HEK293 (cell line): ENCODE measurements around the gene IFT122.
A peak's percentile ranks its signal among the peaks of the same experiment; 100 is the strongest.

Source experiments
- CTCF ChIA-PET: fragments of 350-600 bp; formaldehyde crosslinking; extraction: SDS; loops from one replicate; lab custom pipeline; 2021; ENCODE audit warnings: antibody characterized with exemption; lab: Yijun Ruan, JAX
- POLR2A ChIA-PET: fragments of 300-600 bp; formaldehyde crosslinking; extraction: SDS; loops from one replicate; lab custom pipeline; 2020; ENCODE audit warnings: antibody characterized with exemption, inconsistent platforms; lab: Yijun Ruan, JAX
- H3K27ac ChIP-seq: fragments of 200-500 bp; sonication (Bioruptor generic); 2 replicates; pipeline ENCODE4 v1.5.1; 2014; ENCODE audit warnings: low read depth, low read length, control low read depth, inconsistent platforms; ENCODE audit errors: extremely low read depth
- H3K36me3 ChIP-seq, 2 experiments: fragments of 200-500 bp in 1 of 2; sonication (Bioruptor generic) in 1 of 2; 1 replicate in 1 of 2; 2 replicates in 1 of 2; pipeline ENCODE4 v1.5.1; 2014 to 2017; ENCODE audit warnings: inconsistent platforms in 2 of 2, low read length in 2 of 2; ENCODE audit not compliant: control insufficient read depth in 2 of 2, insufficient read depth in 1 of 2
- H3K4me1 ChIP-seq: fragments of 200-500 bp; sonication (Bioruptor generic); 2 replicates; pipeline ENCODE4 v1.5.1; 2014; ENCODE audit warnings: mild to moderate bottlenecking, low read length, inconsistent platforms; ENCODE audit not compliant: control insufficient read depth, insufficient read depth
- H3K4me3 ChIP-seq: 2 replicates; pipeline ENCODE4 v1.5.1; 2011; ENCODE audit warnings: low read depth, mild to moderate bottlenecking, control low read depth, low read length, moderate library complexity
- H3K9me3 ChIP-seq: fragments of 200-500 bp; sonication (Bioruptor generic); 2 replicates; pipeline ENCODE4 v1.5.1; 2014; ENCODE audit warnings: low read depth, low read length, inconsistent platforms; ENCODE audit not compliant: control insufficient read depth, insufficient read depth
- OSR2 ChIP-seq: fragments of 450-650 bp; formaldehyde crosslinking; IDR thresholded peaks from 2 replicates; pipeline ENCODE4 v1.5.1; 2016; ENCODE audit warnings: missing biosample characterization, missing genetic modification characterization
- ZBTB21 ChIP-seq: fragments of 450-650 bp; formaldehyde crosslinking; IDR thresholded peaks from 2 replicates; pipeline ENCODE4 v1.5.1; 2017; ENCODE audit warnings: missing biosample characterization, missing genetic modification characterization
- ZIC2 ChIP-seq: fragments of 450-650 bp; formaldehyde crosslinking; IDR thresholded peaks from 2 replicates; pipeline ENCODE4 v1.5.1; 2016; ENCODE audit warnings: missing biosample characterization, missing genetic modification characterization
- ZNF112 ChIP-seq: fragments of 450-650 bp; formaldehyde crosslinking; IDR thresholded peaks from 2 replicates; pipeline ENCODE4 v1.5.0; 2017; ENCODE audit warnings: missing biosample characterization, missing genetic modification characterization
- ZNF157 ChIP-seq: fragments of 450-650 bp; formaldehyde crosslinking; IDR thresholded peaks from 2 replicates; pipeline ENCODE4 v1.5.1; 2016; ENCODE audit warnings: missing biosample characterization, missing genetic modification characterization
- ZNF24 ChIP-seq: fragments of 450-650 bp; formaldehyde crosslinking; IDR thresholded peaks from 2 replicates; pipeline ENCODE4 v1.5.1; 2016; ENCODE audit warnings: missing biosample characterization, missing genetic modification characterization
- ZNF335 ChIP-seq: fragments of 450-650 bp; formaldehyde crosslinking; conservative IDR thresholded peaks from 2 replicates; pipeline ENCODE4 v1.5.1; 2016; ENCODE audit warnings: missing biosample characterization, missing genetic modification characterization
- ZNF37A ChIP-seq: fragments of 450-650 bp; IDR thresholded peaks from 2 replicates; pipeline ENCODE4 v1.5.1; 2018; ENCODE audit warnings: missing biosample characterization, missing genetic modification characterization
- ZNF510 ChIP-seq: fragments of 450-650 bp; formaldehyde crosslinking; IDR thresholded peaks from 2 replicates; pipeline ENCODE4 v1.5.1; 2018; ENCODE audit warnings: mild to moderate bottlenecking, missing genetic modification characterization, missing biosample characterization; ENCODE audit not compliant: insufficient replicate concordance
- ZNF610 ChIP-seq: fragments of 450-650 bp; formaldehyde crosslinking; IDR thresholded peaks from 2 replicates; pipeline ENCODE4 v1.5.1; 2016; ENCODE audit warnings: missing biosample characterization, missing genetic modification characterization, borderline replicate concordance
- ZNF626 ChIP-seq: fragments of 450-650 bp; sonication (Bioruptor Pico); formaldehyde crosslinking; IDR thresholded peaks from 2 replicates; pipeline ENCODE4 v1.5.1; 2018; ENCODE audit warnings: missing biosample characterization, missing genetic modification characterization, inconsistent platforms
- ZNF747 ChIP-seq: fragments of 450-650 bp; formaldehyde crosslinking; IDR thresholded peaks from 2 replicates; pipeline ENCODE4 v1.5.1; 2016; ENCODE audit warnings: missing biosample characterization, missing genetic modification characterization
- TF ChIP-seq, protein P1 (sequence below): fragments of 450-650 bp; formaldehyde crosslinking; IDR thresholded peaks from 2 replicates; pipeline ENCODE4 v1.5.1; 2016; ENCODE audit warnings: missing biosample characterization, missing genetic modification characterization
- TF ChIP-seq, protein P2 (sequence below): fragments of 450-650 bp; formaldehyde crosslinking; IDR thresholded peaks from 2 replicates; pipeline ENCODE4 v1.5.1; 2016; ENCODE audit warnings: missing biosample characterization, missing genetic modification characterization, low read depth
- TF ChIP-seq, protein P3 (sequence below): fragments of 450-650 bp; formaldehyde crosslinking; IDR thresholded peaks from 2 replicates; pipeline ENCODE4 v1.5.1; 2016; ENCODE audit warnings: missing biosample characterization, missing genetic modification characterization

IFT122 gene

DNA sequence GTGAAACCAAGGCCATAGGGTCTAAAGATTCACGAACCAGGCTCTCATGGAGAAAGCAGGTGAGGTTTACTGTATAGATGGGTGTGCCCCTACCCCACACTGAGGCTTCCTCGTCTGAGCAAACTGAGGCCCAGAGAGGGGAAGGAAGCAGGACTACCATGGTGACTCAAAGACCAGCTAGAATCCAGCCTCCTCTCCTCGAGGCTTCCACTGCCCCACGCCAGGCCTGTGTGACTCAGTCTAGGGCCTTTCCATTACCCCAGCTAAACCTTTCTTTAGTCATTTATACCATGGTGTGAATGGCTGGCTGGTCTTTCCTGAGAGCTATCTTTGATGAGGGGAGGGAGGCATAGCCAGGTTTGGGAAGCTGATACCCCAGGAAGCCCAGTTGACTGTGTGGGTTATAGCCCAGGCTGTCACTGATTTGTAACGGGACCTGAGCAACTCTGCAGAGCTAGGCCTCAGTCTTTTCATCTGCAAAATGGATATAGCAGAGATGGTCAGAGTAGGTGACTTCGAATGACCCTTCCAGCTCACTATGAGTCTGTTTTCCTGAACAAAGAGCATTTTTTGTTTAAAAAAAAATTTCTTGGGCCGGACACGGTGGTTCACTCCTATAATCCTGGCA is 85.4 kb downstream of the IFT122 start (continued):
- TF ChIP-seq, protein P1, sequence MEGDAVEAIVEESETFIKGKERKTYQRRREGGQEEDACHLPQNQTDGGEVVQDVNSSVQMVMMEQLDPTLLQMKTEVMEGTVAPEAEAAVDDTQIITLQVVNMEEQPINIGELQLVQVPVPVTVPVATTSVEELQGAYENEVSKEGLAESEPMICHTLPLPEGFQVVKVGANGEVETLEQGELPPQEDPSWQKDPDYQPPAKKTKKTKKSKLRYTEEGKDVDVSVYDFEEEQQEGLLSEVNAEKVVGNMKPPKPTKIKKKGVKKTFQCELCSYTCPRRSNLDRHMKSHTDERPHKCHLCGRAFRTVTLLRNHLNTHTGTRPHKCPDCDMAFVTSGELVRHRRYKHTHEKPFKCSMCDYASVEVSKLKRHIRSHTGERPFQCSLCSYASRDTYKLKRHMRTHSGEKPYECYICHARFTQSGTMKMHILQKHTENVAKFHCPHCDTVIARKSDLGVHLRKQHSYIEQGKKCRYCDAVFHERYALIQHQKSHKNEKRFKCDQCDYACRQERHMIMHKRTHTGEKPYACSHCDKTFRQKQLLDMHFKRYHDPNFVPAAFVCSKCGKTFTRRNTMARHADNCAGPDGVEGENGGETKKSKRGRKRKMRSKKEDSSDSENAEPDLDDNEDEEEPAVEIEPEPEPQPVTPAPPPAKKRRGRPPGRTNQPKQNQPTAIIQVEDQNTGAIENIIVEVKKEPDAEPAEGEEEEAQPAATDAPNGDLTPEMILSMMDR (tag by site-specific recombination), result no peak

DNA sequence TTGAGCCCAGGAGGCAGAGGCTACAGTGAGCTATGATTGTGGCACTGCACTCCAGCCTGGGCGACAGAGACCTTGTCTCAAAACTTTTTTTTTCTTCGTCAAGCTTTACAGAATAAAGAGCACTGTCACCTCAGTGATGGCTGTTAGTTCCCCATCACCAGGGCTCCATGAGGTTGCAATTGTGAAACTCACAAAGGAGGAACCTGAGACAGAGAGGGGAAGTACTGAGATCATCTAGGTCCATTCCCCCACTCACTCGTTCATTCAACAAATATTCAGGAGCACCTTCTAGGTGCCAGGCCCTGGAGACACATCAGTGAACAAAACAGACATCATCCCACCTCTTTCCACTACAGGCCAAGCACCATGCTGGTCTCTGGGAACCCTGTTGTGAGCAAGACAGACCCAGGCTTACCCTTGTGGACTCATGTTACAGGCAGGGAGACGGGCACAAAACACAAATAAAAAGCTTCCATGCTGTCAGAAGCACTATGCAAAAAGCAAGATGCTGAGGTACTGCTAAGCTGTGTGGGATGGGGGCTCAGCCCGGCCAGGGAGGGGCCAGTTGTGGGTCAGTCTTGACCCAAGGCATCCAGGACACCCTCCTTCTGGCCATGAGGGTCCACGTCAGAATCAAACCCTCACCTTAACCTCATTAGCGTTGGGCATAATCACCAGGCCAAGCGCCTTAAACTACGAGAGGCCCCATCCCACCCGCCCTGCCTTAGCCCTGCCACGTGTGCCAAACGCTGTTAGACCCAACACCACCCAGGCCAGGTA is 86.3 kb downstream of the IFT122 start:
- H3K4me1 ChIP-seq, result no peaks in the 10 kb centered on the region
- TF ChIP-seq, protein P2, sequence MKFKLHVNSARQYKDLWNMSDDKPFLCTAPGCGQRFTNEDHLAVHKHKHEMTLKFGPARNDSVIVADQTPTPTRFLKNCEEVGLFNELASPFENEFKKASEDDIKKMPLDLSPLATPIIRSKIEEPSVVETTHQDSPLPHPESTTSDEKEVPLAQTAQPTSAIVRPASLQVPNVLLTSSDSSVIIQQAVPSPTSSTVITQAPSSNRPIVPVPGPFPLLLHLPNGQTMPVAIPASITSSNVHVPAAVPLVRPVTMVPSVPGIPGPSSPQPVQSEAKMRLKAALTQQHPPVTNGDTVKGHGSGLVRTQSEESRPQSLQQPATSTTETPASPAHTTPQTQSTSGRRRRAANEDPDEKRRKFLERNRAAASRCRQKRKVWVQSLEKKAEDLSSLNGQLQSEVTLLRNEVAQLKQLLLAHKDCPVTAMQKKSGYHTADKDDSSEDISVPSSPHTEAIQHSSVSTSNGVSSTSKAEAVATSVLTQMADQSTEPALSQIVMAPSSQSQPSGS (tag by site-specific recombination), result no peak
- 0 out of 2 replicates have a peak, but pooled peaks have one; percentile 24 for TF ChIP-seq ZNF335 (tag by site-specific recombination)
- TF ChIP-seq ZIC2 (tag by site-specific recombination), result peak; percentile 74
- TF ChIP-seq, all 188 proteins: peak for 2
- no peaks in the 10 kb centered on the region for H3K36me3 ChIP-seq
- POLR2A ChIA-PET, result interaction anchor here (0.6 kb wide), 1 partner anchor 51 kb away, joined by 3 read pairs; no protein-coding TSS in a partner anchor
- H3K9me3 ChIP-seq, result no peaks in the 10 kb centered on the region
- H3K27ac ChIP-seq, result no peak overlapping the region
- no peak overlapping the region for H3K4me3 ChIP-seq
- CTCF ChIA-PET, result interaction anchor here (0.9 kb wide), 1 partner anchor 15 kb away, joined by 3 read pairs; no protein-coding TSS in a partner anchor

DNA sequence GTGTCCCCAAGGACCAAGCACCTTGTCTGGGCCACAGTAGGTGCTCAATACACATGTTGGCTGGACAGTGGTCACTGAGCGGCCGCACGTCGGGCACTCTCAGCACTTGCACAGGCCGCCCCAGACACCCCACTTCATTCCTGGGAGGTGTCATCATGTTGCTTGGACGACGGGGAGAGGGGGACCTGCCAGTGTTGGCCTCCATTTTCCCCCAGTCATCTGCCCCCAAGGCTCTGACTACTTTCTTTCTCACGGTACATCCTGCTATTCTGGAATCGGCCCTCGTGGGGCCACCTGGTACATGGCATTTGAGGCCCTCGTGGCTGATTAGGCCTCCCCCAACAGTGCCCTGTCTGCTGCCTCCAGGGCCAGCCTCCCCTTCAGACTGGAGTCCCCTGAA is 87.2 kb downstream of the IFT122 start:
- Histone ChIP-seq H3K36me3 (no peaks in the 10 kb centered on the region), H3K9me3 (no peaks in the 10 kb centered on the region), H3K27ac (no peak overlapping the region), H3K4me1 (no peaks in the 10 kb centered on the region), H3K4me3 (no peak overlapping the region)
- CTCF ChIA-PET, result no interaction called here
- no peak for TF ChIP-seq ZNF157 (tag by site-specific recombination)
- TF ChIP-seq ZNF610 (tag by site-specific recombination), result no peak
- TF ChIP-seq, protein P3, sequence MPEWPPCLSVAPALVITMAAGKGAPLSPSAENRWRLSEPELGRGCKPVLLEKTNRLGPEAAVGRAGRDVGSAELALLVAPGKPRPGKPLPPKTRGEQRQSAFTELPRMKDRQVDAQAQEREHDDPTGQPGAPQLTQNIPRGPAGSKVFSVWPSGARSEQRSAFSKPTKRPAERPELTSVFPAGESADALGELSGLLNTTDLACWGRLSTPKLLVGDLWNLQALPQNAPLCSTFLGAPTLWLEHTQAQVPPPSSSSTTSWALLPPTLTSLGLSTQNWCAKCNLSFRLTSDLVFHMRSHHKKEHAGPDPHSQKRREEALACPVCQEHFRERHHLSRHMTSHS (tag by site-specific recombination), result no peak
- no peak for TF ChIP-seq OSR2 (tag by site-specific recombination)
- no peak for TF ChIP-seq ZNF510 (tag by site-specific recombination)
- no peak for TF ChIP-seq ZNF37A (tag by site-specific recombination)
- no peak for TF ChIP-seq ZNF747 (tag by site-specific recombination)
- TF ChIP-seq ZNF24 (tag by site-specific recombination), result no peak
- TF ChIP-seq ZBTB21 (tag by site-specific recombination), result no peak
- no peak for TF ChIP-seq ZNF626 (tag by site-specific recombination)
- no peak for TF ChIP-seq ZNF112
- POLR2A ChIA-PET, result no interaction called here
